Esophagus muscularis mucosa (tissue), 4 donors: ENCODE data around the gene SAMMSON. TPM values are rescaled to one million over a fixed set of nuclear protein-coding genes. Genes with fewer than 3 reads are reported as not detected.

ENCODE experiments used
- DNase-seq: peaks from one replicate; pipeline ENCODE4 v3.0.0-alpha.2; 2017; ENCODE audit errors: extremely low spot score
- H3K27ac ChIP-seq, 4 donors: fragments of 200-600 bp; sonication (generic); replicated peaks in 1 of 4; 1 replicate in 3 of 4; 2 replicates in 1 of 4; pipeline ENCODE4 v1.5.1; 2016 to 2019; ENCODE audit warnings: mild to moderate bottlenecking in 1 of 4
- H3K27me3 ChIP-seq, 4 donors: fragments of 200-600 bp; sonication (generic); one replicate each; pipeline versions ENCODE4 v1.5.1 to v1.6.0; 2016 to 2019
- H3K36me3 ChIP-seq, 4 donors: fragments of 200-600 bp; sonication (generic); one replicate each; pipeline ENCODE4 v1.5.1; 2016 to 2019
- H3K4me1 ChIP-seq, 4 donors: fragments of 200-600 bp; sonication (generic); one replicate each; pipeline ENCODE4 v1.5.1; 2016 to 2019
- H3K4me3 ChIP-seq, 4 donors: fragments of 200-600 bp; sonication (generic); 1 replicate in 2 of 4; 2 replicates in 2 of 4; pipeline ENCODE4 v1.5.1; 2016 to 2019; ENCODE audit warnings: mild to moderate bottlenecking in 4 of 4, moderate library complexity in 1 of 4
- H3K9me3 ChIP-seq, 4 donors: fragments of 200-600 bp; sonication (generic); 1 replicate in 3 of 4; 2 replicates in 1 of 4; pipeline ENCODE4 v1.5.1; 2016 to 2019
- EP300 ChIP-seq: sonication (generic); formaldehyde crosslinking; IDR thresholded peaks from one replicate; pipeline ENCODE4 v1.6.1; 2017; ENCODE audit warnings: antibody characterized with exemption
- POLR2A ChIP-seq: fragments of 450-650 bp; IDR thresholded peaks from one replicate; pipeline ENCODE4 v1.6.1; 2017; ENCODE audit warnings: antibody characterized with exemption, moderate library complexity, mild to moderate bottlenecking, low read depth
- POLR2AphosphoS5 ChIP-seq, 2 donors: sonication (generic); formaldehyde crosslinking; IDR thresholded peaks; one replicate each; pipeline ENCODE4 v1.6.1; 2017; ENCODE audit warnings: antibody characterized with exemption in 2 of 2
- WGBS: methylation state at CpG from one replicate; pipeline ENCODE4 v1.1.5; 2018; 5-methylcytosine and 5-hydroxymethylcytosine counted together
- intact Hi-C: fragments of 100-400 bp; cut with DNase I; formaldehyde crosslinking; loops from one replicate; pipeline ENCODE4 v1.15.1; 2023
- total RNA-seq, 4 donors: library from RNA; depleted of rRNA; stranded (reverse); fragments of >200 nt; gene quantifications; one replicate each; pipeline versions ENCODE4 v1.1.0 to v1.2.1, GENCODE V29; 2016
- TF ChIP-seq, protein P1 (sequence below), 3 experiments: fragments of 200-600 bp in 2 of 3; fragments of 450-650 bp in 1 of 3; sonication (generic) in 2 of 3; IDR thresholded peaks; one replicate each; pipeline ENCODE4 v1.5.1; 2017 to 2019; ENCODE audit warnings: antibody characterized with exemption in 3 of 3, mild to moderate bottlenecking in 2 of 3, moderate library complexity in 1 of 3

SAMMSON gene
- total RNA-seq, 4 donors from 2014 or later = 1.5 to 4.2 (median 2.5) TPM

DNA sequence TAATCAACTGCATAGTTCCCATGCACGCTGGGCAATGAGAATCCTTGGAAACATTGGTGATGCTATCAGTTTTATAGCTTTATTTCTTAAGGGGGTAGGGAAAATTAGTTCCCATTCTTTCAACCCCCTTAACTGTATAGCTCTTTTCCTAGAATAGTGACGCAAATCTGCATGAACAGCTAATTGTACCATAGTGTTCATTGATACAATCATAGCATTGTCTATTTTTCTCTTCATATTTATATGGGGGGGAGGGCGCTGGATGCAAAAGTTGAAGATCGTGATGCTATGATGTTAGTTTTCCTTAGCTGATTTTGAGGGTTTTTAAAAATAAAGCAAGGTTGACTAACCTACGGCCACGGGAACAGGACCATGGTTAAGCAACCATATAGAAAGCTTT is 32.4 kb upstream of the SAMMSON start:
- intact Hi-C loops = no loop called here
- Histone ChIP-seq H3K36me3 (peaks cover 5 to 38% (median 16%) of the 10 kb centered on the region in 4 donors), H3K4me3 (no peak overlapping the region), H3K27me3 (no peaks in the 10 kb centered on the region), H3K4me1 (peaks cover 0 to 7% (median 4%) of the 10 kb centered on the region in 4 donors), H3K27ac (no peak overlapping the region), H3K9me3 (no peaks in the 10 kb centered on the region)
- TF ChIP-seq EP300 (no peak), POLR2AphosphoS5 (IDR thresholded peaks at IDR 0.05) (no peak), POLR2A (no peak)
- TF ChIP-seq, protein P1, sequence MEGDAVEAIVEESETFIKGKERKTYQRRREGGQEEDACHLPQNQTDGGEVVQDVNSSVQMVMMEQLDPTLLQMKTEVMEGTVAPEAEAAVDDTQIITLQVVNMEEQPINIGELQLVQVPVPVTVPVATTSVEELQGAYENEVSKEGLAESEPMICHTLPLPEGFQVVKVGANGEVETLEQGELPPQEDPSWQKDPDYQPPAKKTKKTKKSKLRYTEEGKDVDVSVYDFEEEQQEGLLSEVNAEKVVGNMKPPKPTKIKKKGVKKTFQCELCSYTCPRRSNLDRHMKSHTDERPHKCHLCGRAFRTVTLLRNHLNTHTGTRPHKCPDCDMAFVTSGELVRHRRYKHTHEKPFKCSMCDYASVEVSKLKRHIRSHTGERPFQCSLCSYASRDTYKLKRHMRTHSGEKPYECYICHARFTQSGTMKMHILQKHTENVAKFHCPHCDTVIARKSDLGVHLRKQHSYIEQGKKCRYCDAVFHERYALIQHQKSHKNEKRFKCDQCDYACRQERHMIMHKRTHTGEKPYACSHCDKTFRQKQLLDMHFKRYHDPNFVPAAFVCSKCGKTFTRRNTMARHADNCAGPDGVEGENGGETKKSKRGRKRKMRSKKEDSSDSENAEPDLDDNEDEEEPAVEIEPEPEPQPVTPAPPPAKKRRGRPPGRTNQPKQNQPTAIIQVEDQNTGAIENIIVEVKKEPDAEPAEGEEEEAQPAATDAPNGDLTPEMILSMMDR (IDR thresholded peaks at IDR 0.05) = no peak
- WGBS = 80% methylated on average over 6 of the region's 6 CpGs
- DNase-seq = no peak

DNA sequence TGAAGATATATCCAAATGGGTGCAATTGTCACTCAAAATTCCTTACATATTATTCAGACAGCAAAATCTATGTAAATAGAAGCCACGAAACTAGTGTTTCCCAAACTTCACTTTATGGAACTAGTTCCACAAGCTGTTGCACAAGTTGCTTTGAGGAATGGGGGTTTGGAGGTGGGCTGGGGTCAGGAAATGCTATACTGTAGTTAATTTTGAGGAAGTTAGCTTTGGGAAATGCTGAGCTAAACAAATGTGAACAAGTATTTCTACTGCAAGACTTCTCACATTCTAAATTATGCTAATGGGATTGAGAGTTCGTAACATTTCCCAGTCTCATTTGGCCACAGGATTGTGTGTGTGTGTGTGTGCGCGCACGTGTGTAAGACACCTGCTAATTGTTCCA is 28.7 kb upstream of the SAMMSON start:
- Histone ChIP-seq H3K4me3 (no peak overlapping the region), H3K36me3 (peaks cover 0 to 3% (median under 1%) of the 10 kb centered on the region in 4 donors), H3K27me3 (no peaks in the 10 kb centered on the region), H3K27ac (no peak overlapping the region), H3K9me3 (no peaks in the 10 kb centered on the region), H3K4me1 (peaks cover 0 to 14% (median 9%) of the 10 kb centered on the region in 4 donors)
- WGBS = 84% methylated on average over 5 of the region's 5 CpGs
- DNase-seq = no peak
- intact Hi-C loops = no loop called here
- TF ChIP-seq POLR2AphosphoS5 (IDR thresholded peaks at IDR 0.05) (no peak), POLR2A (no peak), EP300 (no peak)
- TF ChIP-seq, protein P1 (IDR thresholded peaks at IDR 0.05) = no peak

DNA sequence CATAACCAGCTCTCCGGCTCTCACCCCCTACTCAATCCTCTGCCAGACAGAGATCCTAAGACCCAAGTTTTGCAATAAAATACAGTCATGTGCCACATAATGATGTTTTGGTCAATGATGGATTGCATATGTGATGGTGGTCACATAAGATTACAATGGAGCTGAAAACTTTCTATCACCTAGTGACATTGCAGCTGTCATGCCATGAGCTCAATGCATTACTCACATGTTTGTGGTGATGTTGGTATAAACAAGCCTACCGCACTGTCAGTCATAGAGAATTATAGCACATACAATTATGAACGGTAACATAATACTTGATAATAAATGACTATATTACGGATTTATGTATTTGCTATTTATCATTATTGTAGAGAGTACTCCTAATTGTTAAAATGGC is 26.9 kb upstream of the SAMMSON start:
- Histone ChIP-seq H3K9me3 (peaks cover 0 to 2% (median under 1%) of the 10 kb centered on the region in 4 donors), H3K36me3 (no peaks in the 10 kb centered on the region), H3K27me3 (no peaks in the 10 kb centered on the region), H3K4me3 (no peak overlapping the region), H3K4me1 (peaks cover 0 to 14% (median 9%) of the 10 kb centered on the region in 4 donors), H3K27ac (no peak overlapping the region)
- no peak for DNase-seq
- WGBS = 93% methylated on average over 4 of the region's 4 CpGs
- intact Hi-C loops = no loop called here
- TF ChIP-seq, protein P1 (IDR thresholded peaks at IDR 0.05) = no peak
- TF ChIP-seq POLR2AphosphoS5 (IDR thresholded peaks at IDR 0.05) (no peak), EP300 (no peak), POLR2A (no peak)

DNA sequence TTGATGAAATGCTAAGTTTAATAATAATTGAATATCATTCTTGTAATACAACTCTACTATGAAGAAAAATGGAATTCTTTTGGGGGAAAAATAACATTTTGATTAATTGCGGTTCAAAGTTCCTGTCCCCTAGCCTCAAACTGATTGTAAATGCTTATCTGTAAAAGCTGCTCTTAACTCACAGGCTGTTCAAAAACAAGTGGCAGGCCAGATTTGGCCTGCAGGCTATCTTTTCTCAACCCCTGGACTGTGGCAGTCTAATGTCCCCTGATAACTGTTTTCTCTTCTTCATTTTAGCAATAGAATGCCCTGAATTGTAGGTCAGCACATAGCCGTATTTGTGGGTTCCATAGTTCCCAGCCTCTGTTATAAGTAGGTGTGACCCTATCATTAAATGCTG is 23.5 kb upstream of the SAMMSON start:
- Histone ChIP-seq H3K36me3 (no peaks in the 10 kb centered on the region), H3K27me3 (no peaks in the 10 kb centered on the region), H3K27ac (no peak overlapping the region), H3K4me3 (no peak overlapping the region), H3K4me1 (peaks cover 0 to 14% (median 9%) of the 10 kb centered on the region in 4 donors), H3K9me3 (peaks cover 0 to 15% (median 13%) of the 10 kb centered on the region in 4 donors)
- DNase-seq = no peak
- intact Hi-C loops = no loop called here
- WGBS = 86% methylated on average over 2 of the region's 2 CpGs
- no peak for TF ChIP-seq EP300
- TF ChIP-seq POLR2AphosphoS5 (IDR thresholded peaks at IDR 0.05) = no peak
- no peak for TF ChIP-seq POLR2A
- TF ChIP-seq, protein P1 (IDR thresholded peaks at IDR 0.05) = no peak

DNA sequence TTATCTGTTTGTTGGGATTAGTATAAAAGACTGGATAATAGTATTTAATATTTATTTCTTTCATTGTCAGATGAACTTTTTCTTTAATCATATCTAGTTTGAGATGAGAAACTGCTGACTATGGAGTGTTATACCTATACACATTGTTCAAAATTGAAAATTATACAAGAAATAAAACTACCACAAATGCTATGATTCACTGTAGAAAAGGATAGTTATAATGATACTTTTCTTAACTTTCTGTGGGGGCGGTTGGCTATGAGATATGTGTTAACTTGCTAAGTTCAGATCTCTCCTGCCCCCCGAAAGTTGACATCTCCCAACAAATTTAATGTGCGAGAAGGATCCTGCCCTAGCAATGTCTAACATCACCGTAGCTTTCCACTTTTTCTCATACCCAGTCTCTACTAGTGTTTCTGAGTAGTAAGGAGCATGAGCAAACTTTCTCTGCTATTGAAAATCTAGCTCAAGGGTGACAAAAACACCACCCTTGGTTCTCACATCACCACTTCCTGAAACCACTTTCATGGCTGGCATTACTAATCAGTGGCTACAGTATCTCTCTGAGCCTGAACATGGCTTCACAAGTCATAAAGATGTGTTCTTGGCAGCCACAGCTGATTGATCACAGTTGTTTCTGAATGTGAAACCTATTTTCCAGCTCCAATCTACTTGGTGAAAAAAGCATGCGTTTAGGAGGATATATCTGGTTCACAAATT is 15.8 kb upstream of the SAMMSON start:
- Histone ChIP-seq H3K9me3 (peaks cover 0 to 4% (median 2%) of the 10 kb centered on the region in 4 donors), H3K36me3 (no peaks in the 10 kb centered on the region), H3K4me1 (no peaks in the 10 kb centered on the region), H3K4me3 (no peak overlapping the region), H3K27me3 (no peaks in the 10 kb centered on the region), H3K27ac (no peak overlapping the region)
- 81% methylated on average over 5 of the region's 5 CpGs for WGBS
- intact Hi-C loops = no loop called here
- no peak for DNase-seq
- TF ChIP-seq, protein P1 (IDR thresholded peaks at IDR 0.05) = no peak
- TF ChIP-seq POLR2AphosphoS5 (IDR thresholded peaks at IDR 0.05) (no peak), EP300 (no peak), POLR2A (no peak)
